ENCODE data around the gene PRH1.

DNA sequence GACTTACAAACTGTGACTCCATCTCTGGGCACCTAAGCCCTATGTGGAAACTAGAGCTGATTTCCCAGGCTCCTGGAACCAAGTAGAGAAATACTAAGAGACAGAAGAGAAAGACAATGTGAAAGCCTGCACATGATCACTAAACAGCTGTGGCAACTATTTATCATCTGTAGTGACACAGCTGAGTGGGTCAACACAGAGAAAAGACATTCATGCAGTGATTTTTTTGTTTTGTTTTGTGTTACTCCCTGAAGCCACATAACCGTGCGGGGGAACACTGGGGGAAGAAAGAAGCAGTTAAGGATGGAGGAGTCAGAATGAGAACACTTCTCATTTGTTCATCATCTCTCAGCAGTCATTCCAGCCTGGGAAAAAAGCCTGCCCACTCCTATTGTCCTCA lies 36.3 kb downstream of the PRH1 start:
- TF ChIP-seq EZH2 (IDR thresholded peaks at IDR 0.05) (no peak), FOXP2 (optimal IDR thresholded peaks at IDR 0.05; ENCODE audit: control extremely low read depth, extremely low read length, insufficient read depth) (no peak), POLR2AphosphoS5 (IDR thresholded peaks at IDR 0.05; ENCODE audit: borderline replicate concordance, low read depth, low read length) (no peak)
